ENCODE results near the gene SLC6A3.

DNA sequence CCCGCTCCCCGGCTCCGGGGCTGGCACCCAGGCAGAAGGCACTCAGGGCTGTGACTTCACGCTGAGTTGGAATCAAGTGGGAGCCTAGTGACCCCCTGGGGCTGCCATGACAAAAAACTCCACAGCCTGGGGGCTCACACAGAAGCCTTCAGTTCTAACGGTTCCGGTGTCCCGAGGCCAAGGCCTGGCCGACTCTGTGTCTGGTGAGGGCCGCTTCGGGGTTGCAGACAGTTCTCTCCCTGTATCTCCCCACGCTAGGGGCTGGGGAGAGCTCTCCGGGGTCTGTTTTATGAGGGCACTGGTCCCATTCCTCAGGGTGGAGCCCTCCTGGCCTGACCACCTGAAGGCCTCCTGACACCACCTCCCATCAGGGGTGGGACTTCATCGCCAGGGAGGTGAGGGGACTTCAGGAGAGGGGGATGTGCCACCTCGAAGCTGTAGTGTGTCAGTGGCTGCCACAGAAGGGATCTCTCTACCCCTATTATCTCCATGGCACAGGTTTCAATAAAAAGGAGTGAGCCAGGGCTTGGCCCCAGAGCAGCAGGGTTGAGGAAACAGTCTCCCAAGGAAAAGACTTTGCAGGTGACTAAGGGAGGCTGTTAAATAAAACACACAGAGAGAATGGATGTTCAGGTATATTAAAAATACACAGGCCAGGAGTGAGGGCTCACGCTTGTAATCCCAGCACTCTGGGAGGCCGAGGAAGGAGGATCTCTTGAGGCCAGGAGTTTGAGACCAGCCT is 1.5 kb upstream of the SLC6A3 start:
- TF ChIP-seq POLR2A (IDR thresholded peaks at IDR 0.05; ENCODE audit: low read length) (no peak), GATA1 (IDR thresholded peaks at IDR 0.05; ENCODE audit: low read depth, low read length) (no peak)
